ENCODE measurements around the gene GPSM1.

Gene GPSM1

GRCh38 chr9:136333486-136333885 lies 6.1 kb downstream of the GPSM1 start:
- H3K79me2 ChIP-seq (ENCODE audit: insufficient read depth, low read length), result no peaks in the 10 kb centered on the region
- H3K27me3 ChIP-seq (ENCODE audit: insufficient read depth, low read length, poor library complexity), result no peaks in the 10 kb centered on the region
- DNase-seq (no peak), ATAC-seq (ENCODE audit: insufficient read depth, low read depth) (no peak)
- TF ChIP-seq, protein P1, sequence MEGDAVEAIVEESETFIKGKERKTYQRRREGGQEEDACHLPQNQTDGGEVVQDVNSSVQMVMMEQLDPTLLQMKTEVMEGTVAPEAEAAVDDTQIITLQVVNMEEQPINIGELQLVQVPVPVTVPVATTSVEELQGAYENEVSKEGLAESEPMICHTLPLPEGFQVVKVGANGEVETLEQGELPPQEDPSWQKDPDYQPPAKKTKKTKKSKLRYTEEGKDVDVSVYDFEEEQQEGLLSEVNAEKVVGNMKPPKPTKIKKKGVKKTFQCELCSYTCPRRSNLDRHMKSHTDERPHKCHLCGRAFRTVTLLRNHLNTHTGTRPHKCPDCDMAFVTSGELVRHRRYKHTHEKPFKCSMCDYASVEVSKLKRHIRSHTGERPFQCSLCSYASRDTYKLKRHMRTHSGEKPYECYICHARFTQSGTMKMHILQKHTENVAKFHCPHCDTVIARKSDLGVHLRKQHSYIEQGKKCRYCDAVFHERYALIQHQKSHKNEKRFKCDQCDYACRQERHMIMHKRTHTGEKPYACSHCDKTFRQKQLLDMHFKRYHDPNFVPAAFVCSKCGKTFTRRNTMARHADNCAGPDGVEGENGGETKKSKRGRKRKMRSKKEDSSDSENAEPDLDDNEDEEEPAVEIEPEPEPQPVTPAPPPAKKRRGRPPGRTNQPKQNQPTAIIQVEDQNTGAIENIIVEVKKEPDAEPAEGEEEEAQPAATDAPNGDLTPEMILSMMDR (IDR thresholded peaks at IDR 0.05; ENCODE audit: borderline replicate concordance, extremely low read depth, low read length, poor library complexity, severe bottlenecking), result no peak
- no peak for TF ChIP-seq EZH2 (IDR thresholded peaks at IDR 0.05; ENCODE audit: borderline replicate concordance, low read depth, low read length, severe bottlenecking)
- H3K36me3 ChIP-seq (ENCODE audit: insufficient read depth, low read length), result peaks cover 4% of the 10 kb centered on the region; the same call in 1 of the 2 replicates
- no peak overlapping the region for H3K9ac ChIP-seq (ENCODE audit: low read depth, low read length)
- peaks cover 9% of the 10 kb centered on the region for H3K4me1 ChIP-seq (ENCODE audit: insufficient read depth, low read length)
- no peaks in the 10 kb centered on the region for H3K9me3 ChIP-seq (ENCODE audit: insufficient read depth, low read length, severe bottlenecking)
- peaks cover 18% of the 10 kb centered on the region; the same call in 1 of the 2 replicates for H4K20me1 ChIP-seq (ENCODE audit: insufficient read depth, low read length)
- H3K4me2 ChIP-seq (ENCODE audit: insufficient read depth, low read length), result no peak overlapping the region
- no peak overlapping the region for H3K4me3 ChIP-seq (ENCODE audit: low read depth in 1 of 2, low read length in 2 of 2)
- H3K27ac ChIP-seq (ENCODE audit: low read length), result no peak overlapping the region
- H2AFZ ChIP-seq (ENCODE audit: low read depth, low read length), result no peak overlapping the region

DNA sequence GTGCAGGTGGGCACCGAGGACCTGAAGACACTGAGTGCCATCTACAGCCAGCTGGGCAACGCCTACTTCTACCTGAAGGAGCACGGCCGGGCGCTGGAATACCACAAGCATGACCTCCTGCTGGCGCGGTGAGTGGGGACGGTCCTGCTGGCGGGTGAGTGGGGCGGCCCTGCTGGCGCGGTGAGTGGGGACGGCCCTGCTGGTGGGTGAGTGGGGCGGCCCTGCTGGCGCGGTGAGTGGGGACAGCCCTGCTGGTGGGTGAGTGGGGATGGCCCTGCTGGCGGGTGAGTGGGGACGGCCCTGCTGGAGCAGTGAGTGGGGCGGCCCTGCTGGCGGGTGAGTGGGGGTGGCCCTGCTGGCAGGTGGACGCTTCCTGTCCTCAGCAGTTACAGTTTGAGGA lies 7.2 kb downstream of the GPSM1 start:
- Histone ChIP-seq H3K27ac (ENCODE audit: low read length) (no peak overlapping the region), H3K4me1 (ENCODE audit: insufficient read depth, low read length) (no peaks in the 10 kb centered on the region), H4K20me1 (ENCODE audit: insufficient read depth, low read length) (peaks cover 10% of the 10 kb centered on the region)

DNA sequence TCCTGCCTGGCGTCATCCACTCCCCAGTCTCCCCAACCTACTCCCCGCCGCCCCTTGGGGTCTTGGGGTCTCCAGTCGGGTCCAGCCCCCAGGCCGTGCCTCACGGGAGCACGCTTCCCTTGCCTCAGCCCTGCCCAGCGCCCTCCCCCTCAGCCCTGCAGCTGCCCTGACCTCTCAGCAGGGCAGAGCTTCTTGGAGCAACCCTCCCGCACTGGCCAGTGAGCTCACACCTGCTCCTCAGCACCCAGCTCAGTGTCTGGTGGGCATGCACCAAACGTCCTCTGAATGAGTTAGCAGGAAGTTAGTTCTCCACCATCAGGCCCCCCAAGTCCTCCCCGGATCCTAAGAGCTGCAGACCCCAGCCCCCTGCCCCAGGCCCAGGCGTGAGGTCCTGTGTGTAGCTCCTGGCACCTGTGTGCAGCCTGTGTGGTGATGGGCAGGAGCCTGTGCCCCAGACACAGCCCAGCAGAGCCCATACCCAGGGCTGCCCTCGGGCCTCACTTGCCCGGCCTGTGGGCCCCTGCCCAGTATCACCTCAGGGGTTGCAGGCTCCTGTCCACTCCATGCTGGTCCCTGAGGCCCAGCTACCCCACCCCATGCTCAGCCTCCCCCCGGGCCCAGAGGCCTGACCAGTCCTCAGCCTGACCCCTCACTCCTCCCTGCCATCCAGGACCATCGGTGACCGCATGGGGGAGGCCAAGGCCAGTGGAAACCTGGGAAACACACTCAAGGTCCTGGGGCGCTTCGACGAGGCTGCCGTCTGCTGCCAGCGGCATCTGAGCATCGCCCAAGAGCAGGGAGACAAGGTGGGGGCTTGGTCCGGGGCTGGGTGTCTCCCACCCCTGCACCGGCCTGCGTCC lies 8.2 kb downstream of the GPSM1 start:
- peaks cover 4% of the 10 kb centered on the region; the same call in 1 of the 2 replicates for H3K36me3 ChIP-seq (ENCODE audit: insufficient read depth, low read length)
- no peak overlapping the region for H3K9ac ChIP-seq (ENCODE audit: low read depth, low read length)
- H3K9me3 ChIP-seq (ENCODE audit: insufficient read depth, low read length, severe bottlenecking), result no peaks in the 10 kb centered on the region
- H3K27me3 ChIP-seq (ENCODE audit: insufficient read depth, low read length, poor library complexity), result no peaks in the 10 kb centered on the region
- ATAC-seq (ENCODE audit: insufficient read depth, low read depth) (no peak), DNase-seq (no peak)
- H4K20me1 ChIP-seq (ENCODE audit: insufficient read depth, low read length), result peaks cover 3% of the 10 kb centered on the region
- H3K79me2 ChIP-seq (ENCODE audit: insufficient read depth, low read length), result no peaks in the 10 kb centered on the region
- no peaks in the 10 kb centered on the region for H3K4me1 ChIP-seq (ENCODE audit: insufficient read depth, low read length)
- H3K4me2 ChIP-seq (ENCODE audit: insufficient read depth, low read length), result no peak overlapping the region
- H2AFZ ChIP-seq (ENCODE audit: low read depth, low read length), result no peak overlapping the region
- H3K27ac ChIP-seq (ENCODE audit: low read length), result no peak overlapping the region
- TF ChIP-seq EZH2 (IDR thresholded peaks at IDR 0.05; ENCODE audit: borderline replicate concordance, low read depth, low read length, severe bottlenecking), result no peak
- TF ChIP-seq, protein P1 (IDR thresholded peaks at IDR 0.05; ENCODE audit: borderline replicate concordance, extremely low read depth, low read length, poor library complexity, severe bottlenecking), result no peak
- H3K4me3 ChIP-seq (ENCODE audit: low read depth in 1 of 2, low read length in 2 of 2), result no peak overlapping the region

More for the DNA sequence above, 7.2 kb downstream of the GPSM1 start:
- no peaks in the 10 kb centered on the region for H3K9me3 ChIP-seq (ENCODE audit: insufficient read depth, low read length, severe bottlenecking)
- H3K9ac ChIP-seq (ENCODE audit: low read depth, low read length), result no peak overlapping the region
- no peak overlapping the region for H2AFZ ChIP-seq (ENCODE audit: low read depth, low read length)
- no peaks in the 10 kb centered on the region for H3K79me2 ChIP-seq (ENCODE audit: insufficient read depth, low read length)
- H3K36me3 ChIP-seq (ENCODE audit: insufficient read depth, low read length), result peaks cover 4% of the 10 kb centered on the region; the same call in 1 of the 2 replicates
- DNase-seq, result no peak
- no peak overlapping the region for H3K4me2 ChIP-seq (ENCODE audit: insufficient read depth, low read length)
- no peak for TF ChIP-seq EZH2 (IDR thresholded peaks at IDR 0.05; ENCODE audit: borderline replicate concordance, low read depth, low read length, severe bottlenecking)
- TF ChIP-seq, protein P1 (IDR thresholded peaks at IDR 0.05; ENCODE audit: borderline replicate concordance, extremely low read depth, low read length, poor library complexity, severe bottlenecking), result no peak
- no peak for ATAC-seq (ENCODE audit: insufficient read depth, low read depth)
- no peak overlapping the region for H3K4me3 ChIP-seq (ENCODE audit: low read depth in 1 of 2, low read length in 2 of 2)
- no peaks in the 10 kb centered on the region for H3K27me3 ChIP-seq (ENCODE audit: insufficient read depth, low read length, poor library complexity)

Measured in DND-41 (cell line).